ENCODE measurements around the gene LPAR1. TPM values are rescaled to one million over a fixed set of nuclear protein-coding genes. Genes with fewer than 3 reads are reported as not detected.

LPAR1 gene
- polyA plus RNA-seq, 3 donors: 3.6 to 87.3 (median 13.4) TPM

- 88 to 91% (median 90%) methylated on average over 3 of the region's 3 CpGs for WGBS, 3 donors
These were observed 2.2 kb upstream of the LPAR1 start for GRCh38 chr9:111040494-111040893.

GRCh38 chr9:111039231-111039906 lies 1.1 kb upstream of the LPAR1 start:
- H3K27ac ChIP-seq (ENCODE audit: low read depth, low read length): no peak overlapping the region
- WGBS, 3 donors: 18 to 51% (median 41%) methylated on average over 23 of the region's 23 CpGs

More at GRCh38 chr9:111040494-111040893, 2.2 kb upstream of the LPAR1 start:
- H3K27ac ChIP-seq (ENCODE audit: low read depth, low read length): no peak overlapping the region

GRCh38 chr9:111037708-111038330 lies 451 bp downstream of the LPAR1 start:
- 0 to 1% (median 1%) methylated on average over 68 to 83 of the region's 83 CpGs for WGBS, 3 donors

GRCh38 chr9:111037356-111037707 lies 938 bp downstream of the LPAR1 start:
- 4 to 6% (median 5%) methylated on average over 13 of the region's 13 CpGs for WGBS, 3 donors
- H3K27ac ChIP-seq (ENCODE audit: low read depth, low read length): no peak overlapping the region

More at GRCh38 chr9:111037708-111038330, 451 bp downstream of the LPAR1 start:
- H3K27ac ChIP-seq (ENCODE audit: low read depth, low read length): peak overlapping the region; percentile 80

- WGBS, 3 donors: 14 to 29% (median 25%) methylated on average over 8 of the region's 8 CpGs
- no peak overlapping the region for H3K27ac ChIP-seq (ENCODE audit: low read depth, low read length)
These were observed 1.3 kb downstream of the LPAR1 start for GRCh38 chr9:111036946-111037345.

GRCh38 chr9:111036429-111036789 lies 1.9 kb downstream of the LPAR1 start:
- no peak overlapping the region for H3K27ac ChIP-seq (ENCODE audit: low read depth, low read length)
- 5 to 13% (median 8%) methylated on average over 15 of the region's 15 CpGs for WGBS, 3 donors

GRCh38 chr9:111035543-111036428 lies 2.5 kb downstream of the LPAR1 start:
- no peak overlapping the region for H3K27ac ChIP-seq (ENCODE audit: low read depth, low read length)
- 66 to 74% (median 69%) methylated on average over 3 of the region's 3 CpGs for WGBS, 3 donors

- H3K27ac ChIP-seq (ENCODE audit: low read depth, low read length): no peak overlapping the region
These were observed 3.3 kb downstream of the LPAR1 start for GRCh38 chr9:111034898-111035539.

GRCh38 chr9:111034170-111034897 lies 3.9 kb downstream of the LPAR1 start:
- no peak overlapping the region for H3K27ac ChIP-seq (ENCODE audit: low read depth, low read length)
- 57 to 90% (median 58%) methylated on average over 6 of the region's 6 CpGs for WGBS, 3 donors

More at GRCh38 chr9:111034898-111035539, 3.3 kb downstream of the LPAR1 start:
- 64 to 80% (median 65%) methylated on average over 9 of the region's 9 CpGs for WGBS, 3 donors

- WGBS, 3 donors: 66 to 73% (median 69%) methylated on average over 5 of the region's 5 CpGs
- no peak overlapping the region for H3K27ac ChIP-seq (ENCODE audit: low read depth, low read length)
These were observed 7.8 kb downstream of the LPAR1 start for GRCh38 chr9:111030492-111030891.

GRCh38 chr9:111029260-111029659 lies 9.0 kb downstream of the LPAR1 start:
- WGBS, 3 donors: 60 to 83% (median 69%) methylated on average over 4 of the region's 4 CpGs
- no peak overlapping the region for H3K27ac ChIP-seq (ENCODE audit: low read depth, low read length)

GRCh38 chr9:111027798-111028197 lies 10.5 kb downstream of the LPAR1 start:
- WGBS, 3 donors: 89 to 93% (median 93%) methylated on average over 2 of the region's 2 CpGs
- no peak overlapping the region for H3K27ac ChIP-seq (ENCODE audit: low read depth, low read length)

GRCh38 chr9:111023128-111023527 lies 15.1 kb downstream of the LPAR1 start:
- H3K27ac ChIP-seq (ENCODE audit: low read depth, low read length): no peak overlapping the region
- 57 to 87% (median 62%) methylated on average over 3 of the region's 3 CpGs for WGBS, 3 donors

GRCh38 chr9:111020594-111020993 lies 17.7 kb downstream of the LPAR1 start:
- WGBS, 3 donors: 69 to 80% (median 69%) methylated on average over 1 of the region's 1 CpG
- no peak overlapping the region for H3K27ac ChIP-seq (ENCODE audit: low read depth, low read length)

GRCh38 chr9:111016426-111017045 lies 21.7 kb downstream of the LPAR1 start:
- WGBS, 3 donors: 4 to 18% (median 9%) methylated on average over 3 of the region's 3 CpGs
- H3K27ac ChIP-seq (ENCODE audit: low read depth, low read length): no peak overlapping the region

- 17 to 77% (median 62%) methylated on average over 1 of the region's 1 CpG for WGBS, 3 donors
- H3K27ac ChIP-seq (ENCODE audit: low read depth, low read length): no peak overlapping the region
These were observed 22.3 kb downstream of the LPAR1 start for GRCh38 chr9:111016016-111016415.

- WGBS, 3 donors: 65 to 88% (median 76%) methylated on average over 1 of the region's 1 CpG
- H3K27ac ChIP-seq (ENCODE audit: low read depth, low read length): no peak overlapping the region
These were observed 24.6 kb downstream of the LPAR1 start for GRCh38 chr9:111013707-111014106.

- H3K27ac ChIP-seq (ENCODE audit: low read depth, low read length): no peak overlapping the region
- 43 to 88% (median 81%) methylated on average over 1 of the region's 1 CpG for whole genome bisulfite sequencing, 3 donors
These were observed 25.0 kb downstream of the LPAR1 start for GRCh38 chr9:111013250-111013649.
